ENCODE data around the gene C14orf132.

GRCh38 chr14:96118391-96118790 is 79.2 kb downstream of the C14orf132 start:
- no peak for TF ChIP-seq CTCF (IDR thresholded peaks at IDR 0.05)
- no peak for TF ChIP-seq POLR2A (IDR thresholded peaks at IDR 0.05)

All from esophagus squamous epithelium (tissue), 4 donors.